A673 (cell line): ENCODE data around the gene RAPGEF2. TPM values are rescaled to one million over a fixed set of nuclear protein-coding genes. Genes with fewer than 3 reads are reported as not detected.

Experiments used
- BruUV-seq: library from RNA; stranded (reverse); fragments of 400-500 nt; replicated peaks from 2 replicates; lab custom pipeline; 2021; lab: Mats Ljungman, UMichigan
- CTCF ChIA-PET: fragments of 300-600 bp; sonication (Branson Sonifier 250); formaldehyde crosslinking; loops from one replicate; lab custom pipeline; 2022; ENCODE audit warnings: antibody characterized with exemption; lab: Charles Lee
- POLR2A ChIA-PET: fragments of 300-600 bp; sonication (Branson Sonifier 250); formaldehyde crosslinking; loops from one replicate; lab custom pipeline; 2022; ENCODE audit warnings: antibody characterized with exemption; ENCODE audit not compliant: low non-redundant PET; lab: Charles Lee
- DNase-seq: peaks from one replicate; pipeline ENCODE4 v3.0.0-alpha.2; 2015; ENCODE audit warnings: low spot score
- H3K27ac ChIP-seq: fragments of 200-600 bp; sonication (generic); 2 replicates; pipeline ENCODE4 v1.5.1; 2016; ENCODE audit warnings: mixed run types, low read depth, mild to moderate bottlenecking, mixed read lengths, antibody characterized with exemption, low read length; ENCODE audit not compliant: poor library complexity, severe bottlenecking
- H3K27me3 ChIP-seq: fragments of 200-600 bp; sonication (generic); replicated peaks from 2 replicates; pipeline ENCODE4 v1.6.1; 2017; ENCODE audit warnings: mixed run types, low read depth, mild to moderate bottlenecking, mixed read lengths, antibody characterized with exemption, low read length; ENCODE audit not compliant: insufficient read depth, poor library complexity
- H3K36me3 ChIP-seq: fragments of 200-600 bp; sonication (generic); 2 replicates; pipeline ENCODE4 v1.6.1; 2016; ENCODE audit warnings: mixed run types, mild to moderate bottlenecking, mixed read lengths, antibody characterized with exemption, low read length; ENCODE audit not compliant: insufficient read depth, poor library complexity, severe bottlenecking
- H3K4me1 ChIP-seq: fragments of 200-600 bp; sonication (generic); 2 replicates; pipeline ENCODE4 v1.6.1; 2017; ENCODE audit warnings: mixed run types, mild to moderate bottlenecking, mixed read lengths, antibody characterized with exemption, low read length; ENCODE audit not compliant: insufficient read depth, poor library complexity, severe bottlenecking
- H3K4me3 ChIP-seq: fragments of 200-600 bp; sonication (generic); 2 replicates; pipeline ENCODE4 v1.5.1; 2016; ENCODE audit warnings: low read depth, mixed run types, mild to moderate bottlenecking, mixed read lengths, low read length; ENCODE audit not compliant: poor library complexity, severe bottlenecking
- H3K9me3 ChIP-seq: fragments of 200-600 bp; sonication (generic); 2 replicates; pipeline ENCODE4 v1.6.1; 2016; ENCODE audit warnings: mixed run types, low read depth, mild to moderate bottlenecking, mixed read lengths, antibody characterized with exemption, low read length; ENCODE audit not compliant: poor library complexity, severe bottlenecking
- EZH2 ChIP-seq: fragments of 200-600 bp; sonication (generic); IDR thresholded peaks from 2 replicates; pipeline ENCODE4 v1.6.1; 2017; ENCODE audit warnings: borderline replicate concordance, low read depth, mild to moderate bottlenecking, mixed read lengths, antibody characterized with exemption, low read length; ENCODE audit not compliant: poor library complexity, severe bottlenecking
- intact Hi-C: fragments of 100-400 bp; cut with micrococcal nuclease; formaldehyde crosslinking; loops from one replicate; pipeline ENCODE4 v1.10.0; 2022; ENCODE audit not compliant: unreplicated experiment
- total RNA-seq: library from RNA; stranded (reverse); gene quantifications from 2 replicates; pipeline ENCODE4 v1.2.3, GENCODE V29; 2021
- TF ChIP-seq, protein P1 (sequence below): fragments of 300-800, 200-600 bp; sonication (generic); conservative IDR thresholded peaks from 2 replicates; pipeline ENCODE4 v1.5.1; 2017; ENCODE audit warnings: low read depth, mild to moderate bottlenecking, antibody characterized with exemption, low read length, moderate library complexity, mixed read lengths

The RAPGEF2 gene
- total RNA-seq, 1 experiment from 2014 or later: 31.9 TPM

DNA sequence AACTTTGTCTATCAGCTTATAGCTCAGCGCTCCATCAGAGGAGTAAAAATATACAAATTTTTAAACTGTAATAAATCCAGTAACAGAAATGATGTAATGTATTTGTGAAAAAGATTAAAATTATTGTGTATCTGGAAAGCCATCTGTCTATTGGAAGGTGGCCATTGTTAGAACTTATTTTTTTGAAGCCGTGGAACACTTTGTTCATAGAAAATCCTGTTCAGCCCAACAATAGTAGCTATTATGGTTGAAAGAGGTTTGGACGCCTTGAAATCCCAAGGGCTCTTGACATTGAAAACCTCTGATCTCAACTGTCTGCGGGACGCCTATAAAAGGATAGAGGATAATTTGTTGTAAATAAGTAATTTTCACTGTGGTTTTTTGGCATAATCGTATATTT, 98.3 kb downstream of the RAPGEF2 start:
- POLR2A ChIA-PET: no interaction called here
- Histone ChIP-seq H3K9me3 (no peaks in the 10 kb centered on the region), H3K27me3 (no peaks in the 10 kb centered on the region), H3K4me1 (no peaks in the 10 kb centered on the region), H3K27ac (no peak overlapping the region), H3K4me3 (no peak overlapping the region), H3K36me3 (no peaks in the 10 kb centered on the region)
- intact Hi-C loops: loop anchor here (5.0 to 10.0 kb wide), 3 partner anchors 116 to 949 kb away; no protein-coding TSS in a partner anchor
- TF ChIP-seq EZH2: no peak
- TF ChIP-seq, protein P1, sequence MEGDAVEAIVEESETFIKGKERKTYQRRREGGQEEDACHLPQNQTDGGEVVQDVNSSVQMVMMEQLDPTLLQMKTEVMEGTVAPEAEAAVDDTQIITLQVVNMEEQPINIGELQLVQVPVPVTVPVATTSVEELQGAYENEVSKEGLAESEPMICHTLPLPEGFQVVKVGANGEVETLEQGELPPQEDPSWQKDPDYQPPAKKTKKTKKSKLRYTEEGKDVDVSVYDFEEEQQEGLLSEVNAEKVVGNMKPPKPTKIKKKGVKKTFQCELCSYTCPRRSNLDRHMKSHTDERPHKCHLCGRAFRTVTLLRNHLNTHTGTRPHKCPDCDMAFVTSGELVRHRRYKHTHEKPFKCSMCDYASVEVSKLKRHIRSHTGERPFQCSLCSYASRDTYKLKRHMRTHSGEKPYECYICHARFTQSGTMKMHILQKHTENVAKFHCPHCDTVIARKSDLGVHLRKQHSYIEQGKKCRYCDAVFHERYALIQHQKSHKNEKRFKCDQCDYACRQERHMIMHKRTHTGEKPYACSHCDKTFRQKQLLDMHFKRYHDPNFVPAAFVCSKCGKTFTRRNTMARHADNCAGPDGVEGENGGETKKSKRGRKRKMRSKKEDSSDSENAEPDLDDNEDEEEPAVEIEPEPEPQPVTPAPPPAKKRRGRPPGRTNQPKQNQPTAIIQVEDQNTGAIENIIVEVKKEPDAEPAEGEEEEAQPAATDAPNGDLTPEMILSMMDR: no peak
- no TSS peak for BruUV-seq
- peak; percentile 21 for DNase-seq
- CTCF ChIA-PET: no interaction called here

DNA sequence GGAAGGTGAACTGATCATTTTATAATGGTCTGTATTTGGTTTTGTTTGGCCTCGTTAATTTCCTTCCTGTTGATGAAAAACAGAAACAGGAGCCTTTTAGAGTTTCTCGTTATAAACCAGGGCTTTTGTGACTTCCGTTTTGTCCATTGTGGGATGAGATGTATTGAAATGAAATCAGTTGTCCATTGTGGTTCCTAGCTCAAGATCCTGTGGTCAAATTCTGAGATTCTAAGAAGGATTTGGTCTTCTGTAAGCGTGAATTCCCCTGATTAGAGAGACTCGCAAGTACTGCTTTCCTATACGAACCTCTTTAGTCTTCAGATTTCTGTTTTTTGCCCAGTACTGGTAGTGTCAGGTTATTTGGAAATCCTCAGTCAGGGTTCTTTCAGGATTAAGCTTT, 101.7 kb downstream of the RAPGEF2 start:
- no peak for DNase-seq
- no peak overlapping the region for H3K4me3 ChIP-seq
- H3K27ac ChIP-seq: no peak overlapping the region
- no peaks in the 10 kb centered on the region for H3K27me3 ChIP-seq
- no peaks in the 10 kb centered on the region for H3K9me3 ChIP-seq
- H3K36me3 ChIP-seq: no peaks in the 10 kb centered on the region
- no peak for TF ChIP-seq EZH2
- TF ChIP-seq, protein P1: no peak
- no peaks in the 10 kb centered on the region for H3K4me1 ChIP-seq
- POLR2A ChIA-PET: no interaction called here
- CTCF ChIA-PET: no interaction called here
- intact Hi-C loops: loop anchor here (5.0 to 10.0 kb wide), 3 partner anchors 113 to 952 kb away; no protein-coding TSS in a partner anchor
- BruUV-seq: no TSS peak

DNA sequence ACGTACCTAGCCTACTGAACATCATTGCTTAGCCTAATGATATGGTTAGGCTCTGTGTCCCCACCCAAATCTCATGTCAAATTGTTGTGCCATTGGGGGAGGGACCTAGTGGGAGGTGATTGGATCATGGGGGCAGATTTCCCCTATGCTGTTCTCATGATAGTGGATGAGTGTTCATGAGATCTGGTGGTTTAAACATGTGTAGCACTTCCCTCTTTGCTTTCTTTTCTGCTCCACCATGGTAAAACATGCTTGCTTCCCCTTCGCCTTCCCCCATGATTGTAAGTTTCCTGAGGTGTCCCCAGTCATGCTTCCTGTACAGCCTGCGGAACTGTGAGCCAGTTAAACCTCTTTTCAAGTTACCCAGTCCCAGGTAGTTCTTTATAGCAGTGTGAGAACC, 102.6 kb downstream of the RAPGEF2 start:
- no TSS peak for BruUV-seq
- DNase-seq: no peak
- intact Hi-C loops: loop anchor here (10.0 kb wide), 1 partner anchor 791 kb away; no protein-coding TSS in a partner anchor
- CTCF ChIA-PET: no interaction called here
- Histone ChIP-seq H3K36me3 (no peaks in the 10 kb centered on the region), H3K4me3 (no peak overlapping the region), H3K27me3 (no peaks in the 10 kb centered on the region), H3K4me1 (no peaks in the 10 kb centered on the region), H3K9me3 (no peaks in the 10 kb centered on the region), H3K27ac (no peak overlapping the region)
- POLR2A ChIA-PET: no interaction called here
- TF ChIP-seq, protein P1: no peak
- no peak for TF ChIP-seq EZH2
